A549 (cell line): ENCODE results near the gene CDKN1B. TPM values are rescaled to one million over a fixed set of nuclear protein-coding genes. Genes with fewer than 3 reads are reported as not detected.

ENCODE experiments used
- ATAC-seq, 2 experiments: fragments of 200-7000 bp in 1 of 2; fragments of >200 bp in 1 of 2; cut with Nextera tagmentation in 1 of 2; cut with Tn5 transposase in 1 of 2; 3 replicates each; pipeline versions ENCODE4 v1.8.0 to v1.9.1; 2018 to 2020; ENCODE audit warnings: mild to moderate bottlenecking in 1 of 2, moderate library complexity in 1 of 2
- CTCF ChIA-PET: fragments of 300-600 bp; sonication (Branson Sonifier 250); formaldehyde crosslinking; extraction: SDS; loops from one replicate; lab custom pipeline; 2021; ENCODE audit warnings: antibody characterized with exemption, inconsistent platforms; lab: Yijun Ruan, JAX
- POLR2A ChIA-PET: fragments of 350-600 bp; formaldehyde crosslinking; extraction: SDS; loops from one replicate; lab custom pipeline; 2021; ENCODE audit warnings: antibody characterized with exemption, inconsistent platforms; lab: Yijun Ruan, JAX
- DNase-seq, 2 experiments: peaks; one replicate each; pipeline versions ENCODE4 v3.0.0 to v3.0.0-alpha.2; 2011 to 2016; ENCODE audit warnings: low read depth in 1 of 2, low spot score in 1 of 2
- FAIRE-seq: peaks from 2 replicates; lab custom pipeline; 2011; peaks lifted over from hg19 to GRCh38; lab: Jason Lieb, UNC
- H3K27ac ChIP-seq, 2 experiments: fragments of >200 bp; sonication (Bioruptor Twin); formaldehyde crosslinking; 3 replicates each; pipeline ENCODE4 v1.5.1; 2016 to 2017
- H3K4me1 ChIP-seq: fragments of >200 bp; sonication (Bioruptor Twin); formaldehyde crosslinking; 3 replicates; pipeline ENCODE4 v1.6.1; 2016
- H3K4me2 ChIP-seq: fragments of >200 bp; sonication (Bioruptor Twin); formaldehyde crosslinking; 3 replicates; pipeline ENCODE4 v1.6.1; 2016
- H3K4me3 ChIP-seq: fragments of >200 bp; sonication (Bioruptor Twin); formaldehyde crosslinking; 3 replicates; pipeline ENCODE4 v1.5.1; 2016
- H3K9me3 ChIP-seq: fragments of >200 bp; sonication (Bioruptor Twin); formaldehyde crosslinking; 3 replicates; pipeline ENCODE4 v1.6.1; 2016
- BHLHE40 ChIP-seq: IDR thresholded peaks from 2 replicates; pipeline ENCODE4 v1.6.1; 2012; ENCODE audit warnings: low read depth, low read length, inconsistent platforms
- CBX2 ChIP-seq: fragments of 200-600 bp; sonication (generic); IDR thresholded peaks from 2 replicates; pipeline ENCODE4 v1.6.1; 2016; ENCODE audit warnings: low read depth, mild to moderate bottlenecking, borderline replicate concordance
- CBX8 ChIP-seq: fragments of 200-600 bp; sonication (generic); IDR thresholded peaks from 2 replicates; pipeline ENCODE4 v1.6.1; 2016
- CHD2 ChIP-seq: fragments of 150-350 bp; IDR thresholded peaks from 2 replicates; pipeline ENCODE4 v1.6.1; 2014; ENCODE audit warnings: low read length; ENCODE audit not compliant: partially characterized antibody
- EHMT2 ChIP-seq: fragments of 200-600 bp; sonication (generic); IDR thresholded peaks from 2 replicates; pipeline ENCODE4 v1.6.1; 2016; ENCODE audit warnings: antibody characterized with exemption, low read depth, mild to moderate bottlenecking, moderate library complexity
- ESRRA ChIP-seq: fragments of 150-350 bp; IDR thresholded peaks from 2 replicates; pipeline ENCODE4 v1.6.1; 2014; ENCODE audit warnings: mild to moderate bottlenecking, low read length, borderline replicate concordance
- FOSL2 ChIP-seq, 2 experiments: fragments of 450-650 bp in 1 of 2; fragments of >200 bp in 1 of 2; sonication (Bioruptor Twin) in 1 of 2; formaldehyde crosslinking; IDR thresholded peaks; 2 replicates each; pipeline versions ENCODE4 v1.5.0 to v1.6.1; 2016 to 2020; ENCODE audit warnings: mild to moderate bottlenecking in 1 of 2, moderate library complexity in 1 of 2
- GATA3 ChIP-seq: IDR thresholded peaks from 2 replicates; pipeline ENCODE4 v1.6.1; 2012; ENCODE audit warnings: borderline replicate concordance
- HOXB13 ChIP-seq: fragments of 250-450 bp; sonication (Bioruptor Pico); IDR thresholded peaks from 2 replicates; pipeline ENCODE4 v1.5.0; 2020; ENCODE audit warnings: low read depth, mild to moderate bottlenecking, moderate library complexity
- JUN ChIP-seq, 2 experiments: fragments of >200 bp; sonication (Bioruptor Twin); formaldehyde crosslinking; IDR thresholded peaks; 2 replicates in 1 of 2; 3 replicates in 1 of 2; pipeline ENCODE4 v1.6.1; 2016 to 2017
- KDM1A ChIP-seq: fragments of 200-600 bp; sonication (generic); IDR thresholded peaks from 2 replicates; pipeline ENCODE4 v1.6.1; 2016; ENCODE audit warnings: low read depth, mild to moderate bottlenecking
- NR3C1 ChIP-seq: fragments of >200 bp; sonication (Bioruptor Twin); formaldehyde crosslinking; IDR thresholded peaks from 3 replicates; pipeline ENCODE4 v1.6.1; 2017
- POLR2A ChIP-seq: IDR thresholded peaks from 2 replicates; pipeline ENCODE4 v1.6.1; 2012; ENCODE audit warnings: mild to moderate bottlenecking, low read length
- POLR2AphosphoS2 ChIP-seq: conservative IDR thresholded peaks from 2 replicates; pipeline ENCODE4 v1.6.1; 2012; ENCODE audit warnings: low read length, improper control_type of control experiment, inconsistent platforms
- RARB ChIP-seq: fragments of 250-450 bp; sonication (Bioruptor Pico); IDR thresholded peaks from 2 replicates; pipeline ENCODE4 v1.8.0; 2021; ENCODE audit warnings: mild to moderate bottlenecking, moderate library complexity
- RCOR1 ChIP-seq: fragments of 150-350 bp; IDR thresholded peaks from 2 replicates; pipeline ENCODE4 v1.6.1; 2014; ENCODE audit warnings: antibody characterized with exemption, low read length, low read depth
- SMC3 ChIP-seq: fragments of >200 bp; sonication (Bioruptor Twin); formaldehyde crosslinking; IDR thresholded peaks from 3 replicates; pipeline ENCODE4 v1.6.1; 2018; ENCODE audit warnings: inconsistent platforms
- ZC3H11A ChIP-seq: fragments of 450-650 bp; IDR thresholded peaks from 2 replicates; pipeline ENCODE4 v1.6.1; 2014; ENCODE audit warnings: antibody characterized with exemption, mild to moderate bottlenecking
- ZNF302 ChIP-seq: fragments of 250-450 bp; sonication (Bioruptor Pico); IDR thresholded peaks from 2 replicates; pipeline ENCODE4 v1.9.0; 2021; ENCODE audit warnings: inconsistent platforms, mild to moderate bottlenecking, moderate library complexity
- ZSCAN20 ChIP-seq: fragments of 250-450 bp; sonication (Bioruptor Pico); IDR thresholded peaks from 2 replicates; pipeline ENCODE4 v1.8.0; 2022; ENCODE audit warnings: mild to moderate bottlenecking, moderate library complexity
- WGBS: methylation state at CpG from one replicate; pipeline ENCODE4 v1.1.6; 2017; ENCODE audit errors: missing lambda C conversion rate; 5-methylcytosine and 5-hydroxymethylcytosine counted together
- polyA plus RNA-seq, 4 experiments: library from polyadenylated mRNA; depleted of rRNA in 3 of 4; stranded (reverse); fragments of >200 nt; fragmentation: RNase III in 1 of 4; extraction: RNeasy Plus Mini Kit Qiagen cat#74134 plus additional on column Dnase treatment in 1 of 4; gene quantifications; 2 replicates in 3 of 4; 3 replicates in 1 of 4; pipeline ENCODE4 v1.2.3, GENCODE V29; 2011 to 2017
- TF ChIP-seq, protein P1 (sequence below): fragments of >200 bp; sonication (Bioruptor Twin); formaldehyde crosslinking; IDR thresholded peaks from 2 replicates; pipeline ENCODE4 v1.6.1; 2016
- TF ChIP-seq, protein P2 (sequence below): fragments of >200 bp; sonication (Bioruptor Twin); formaldehyde crosslinking; IDR thresholded peaks from 3 replicates; pipeline ENCODE4 v1.5.1; 2016
- TF ChIP-seq, protein P3 (sequence below): fragments of >200 bp; sonication (Bioruptor Twin); formaldehyde crosslinking; IDR thresholded peaks from 3 replicates; pipeline ENCODE4 v1.6.1; 2016

The CDKN1B gene
- polyA plus RNA-seq, 2 of the 4 experiments (the other 2 are of a cell fraction), result 20.3 to 26.8 TPM

DNA sequence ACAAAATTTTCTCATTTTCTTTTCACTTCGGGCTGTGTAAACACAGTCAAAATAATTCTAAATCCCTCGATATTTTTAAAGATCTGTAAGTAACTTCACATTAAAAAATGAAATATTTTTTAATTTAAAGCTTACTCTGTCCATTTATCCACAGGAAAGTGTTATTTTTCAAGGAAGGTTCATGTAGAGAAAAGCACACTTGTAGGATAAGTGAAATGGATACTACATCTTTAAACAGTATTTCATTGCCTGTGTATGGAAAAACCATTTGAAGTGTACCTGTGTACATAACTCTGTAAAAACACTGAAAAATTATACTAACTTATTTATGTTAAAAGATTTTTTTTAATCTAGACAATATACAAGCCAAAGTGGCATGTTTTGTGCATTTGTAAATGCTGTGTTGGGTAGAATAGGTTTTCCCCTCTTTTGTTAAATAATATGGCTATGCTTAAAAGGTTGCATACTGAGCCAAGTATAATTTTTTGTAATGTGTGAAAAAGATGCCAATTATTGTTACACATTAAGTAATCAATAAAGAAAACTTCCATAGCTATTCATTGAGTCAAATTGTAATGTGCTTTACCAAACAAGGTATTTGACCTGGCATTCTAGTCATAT, 4.8 kb downstream of the CDKN1B start:
- Histone ChIP-seq H3K27ac (peak overlapping the region; percentile 84 to 96), H3K9me3 (no peaks in the 10 kb centered on the region), H3K4me1 (peaks cover 35% of the 10 kb centered on the region), H3K4me3 (peak overlapping the region; percentile 87), H3K4me2 (peak overlapping the region; percentile 99)
- TF ChIP-seq CHD2, result no peak
- TF ChIP-seq ZSCAN20 (CRISPR knock-in tag), result no peak
- TF ChIP-seq CBX8, result no peak
- TF ChIP-seq KDM1A, result no peak
- TF ChIP-seq FOSL2 (IDR thresholded peaks at IDR 0.05), result no peak
- TF ChIP-seq FOSL2 (CRISPR knock-in tag; IDR thresholded peaks at IDR 0.05), result no peak
- no peak for TF ChIP-seq JUN (IDR thresholded peaks at IDR 0.05)
- no peak for TF ChIP-seq POLR2A
- WGBS, result 4% methylated on average over 2 of the region's 2 CpGs
- DNase-seq (peak in 1 of 2 experiments; percentile 10), ATAC-seq (no peak), FAIRE-seq (peak; percentile 70)
- POLR2A ChIA-PET, result interaction anchor here (1.1 kb wide), 1 partner anchor 15 kb away, joined by 3 read pairs; no protein-coding TSS in a partner anchor
- CTCF ChIA-PET, result interaction anchor here (0.9 to 2.2 kb wide), 3 partner anchors 9 to 66 kb away, joined by 3 to 9 read pairs (median 6); no protein-coding TSS in a partner anchor

DNA sequence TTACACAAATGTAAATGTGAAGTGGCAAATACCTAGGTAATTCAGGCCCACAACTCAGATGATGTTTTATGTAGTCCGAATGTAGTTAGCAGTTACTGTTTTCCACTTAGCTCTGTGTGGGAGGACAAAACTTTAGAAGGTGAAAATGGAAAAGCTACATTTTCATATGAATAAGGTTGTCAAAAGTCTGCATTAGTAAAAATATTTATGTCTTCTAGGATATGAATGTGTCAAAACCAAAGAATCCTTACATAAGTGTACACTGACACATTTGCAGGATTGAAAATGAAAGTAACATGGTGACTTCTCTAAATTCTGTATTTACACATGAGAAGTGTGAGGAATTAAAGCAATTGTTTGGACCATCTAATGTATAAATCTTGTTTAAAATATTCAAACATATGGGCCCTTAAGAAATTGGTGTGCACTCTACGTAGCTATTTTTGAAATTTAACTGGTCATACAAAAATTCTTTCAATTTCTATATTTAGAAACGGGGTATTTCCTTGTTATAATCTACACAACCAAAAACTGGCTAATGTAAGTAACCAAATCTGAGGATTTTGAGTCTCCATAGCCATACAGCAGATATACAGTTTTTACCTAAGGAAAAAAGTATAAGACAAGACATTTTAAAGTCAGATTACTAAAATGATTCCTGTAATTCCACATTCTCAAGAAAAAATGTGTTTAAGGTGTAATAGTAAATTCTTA, 5.4 kb downstream of the CDKN1B start:
- ATAC-seq, result no peak
- CTCF ChIA-PET, result interaction anchor here (0.5 to 2.2 kb wide), 5 partner anchors 10 to 66 kb away, joined by 3 to 9 read pairs (median 3); no protein-coding TSS in a partner anchor
- peak; percentile 67 for FAIRE-seq
- peak; percentile 17 to 58 for DNase-seq
- WGBS, result 1% methylated on average over 3 of the region's 3 CpGs
- H3K4me3 ChIP-seq, result peak overlapping the region; percentile 87
- peak overlapping the region; percentile 99 for H3K4me2 ChIP-seq
- peaks cover 39% of the 10 kb centered on the region for H3K4me1 ChIP-seq
- H3K9me3 ChIP-seq, result no peaks in the 10 kb centered on the region
- POLR2A ChIA-PET, result interaction anchor here (0.6 to 1.1 kb wide), 2 partner anchors 13 to 15 kb away, joined by 3 to 4 read pairs; no protein-coding TSS in a partner anchor
- TF ChIP-seq HOXB13 (no peak), CBX8 (no peak), RCOR1 (no peak), JUN (IDR thresholded peaks at IDR 0.05) (no peak), ESRRA (no peak), CBX2 (no peak), ZC3H11A (no peak), EHMT2 (no peak)
- TF ChIP-seq, protein P1, sequence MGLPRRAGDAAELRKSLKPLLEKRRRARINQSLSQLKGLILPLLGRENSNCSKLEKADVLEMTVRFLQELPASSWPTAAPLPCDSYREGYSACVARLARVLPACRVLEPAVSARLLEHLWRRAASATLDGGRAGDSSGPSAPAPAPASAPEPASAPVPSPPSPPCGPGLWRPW, result no peak
- peak overlapping the region; percentile 75 to 96 for H3K27ac ChIP-seq

DNA sequence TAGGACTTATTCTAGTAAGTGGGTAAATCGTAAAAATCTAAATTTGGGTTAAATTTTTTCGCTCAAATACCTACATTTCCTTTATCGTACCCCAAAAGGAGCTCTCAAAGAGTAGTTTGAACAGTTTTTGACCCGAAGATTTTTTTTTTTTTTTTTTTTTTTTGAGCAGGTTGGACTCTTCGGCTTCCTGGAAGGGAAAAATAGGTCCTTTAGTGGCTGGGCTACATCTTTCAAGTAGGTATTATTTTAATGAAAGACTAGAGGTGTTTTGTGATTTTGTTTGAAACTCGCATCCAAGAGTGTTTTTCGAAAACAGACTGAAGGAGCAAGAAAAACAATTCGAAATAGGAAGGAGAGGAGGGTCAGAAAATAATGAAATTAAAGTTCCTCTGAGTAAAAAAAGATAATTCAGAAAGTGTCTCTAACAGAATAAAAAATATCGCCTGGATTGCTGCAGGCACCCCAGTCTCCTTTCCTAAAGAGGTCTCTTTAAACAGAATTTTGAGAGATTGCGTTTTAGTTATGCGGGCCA, 6.0 kb downstream of the CDKN1B start:
- H3K4me1 ChIP-seq, result peaks cover 39% of the 10 kb centered on the region
- ChIA-PET POLR2A (interaction anchor here (0.6 kb wide), 1 partner anchor 12 kb away, joined by 4 read pairs; no protein-coding TSS in a partner anchor), CTCF (interaction anchor here (0.5 to 2.2 kb wide), 4 partner anchors 14 to 89 kb away, joined by 3 to 9 read pairs (median 3); no protein-coding TSS in a partner anchor)
- ATAC-seq, result no peak
- H3K9me3 ChIP-seq, result no peaks in the 10 kb centered on the region
- DNase-seq, result peak in 1 of 2 experiments; percentile 32
- peak overlapping the region; percentile 96 to 99 for H3K27ac ChIP-seq
- TF ChIP-seq ESRRA (no peak), RARB (CRISPR knock-in tag) (no peak), GATA3 (no peak), FOSL2 (IDR thresholded peaks at IDR 0.05) (no peak), FOSL2 (CRISPR knock-in tag; IDR thresholded peaks at IDR 0.05) (no peak), POLR2AphosphoS2 (no peak), RCOR1 (no peak), EHMT2 (no peak), ZSCAN20 (CRISPR knock-in tag) (no peak), JUN (IDR thresholded peaks at IDR 0.05) (no peak), NR3C1 (no peak), SMC3 (no peak), ZNF302 (no peak), KDM1A (no peak), ZC3H11A (no peak), BHLHE40 (no peak)
- TF ChIP-seq, protein P2, sequence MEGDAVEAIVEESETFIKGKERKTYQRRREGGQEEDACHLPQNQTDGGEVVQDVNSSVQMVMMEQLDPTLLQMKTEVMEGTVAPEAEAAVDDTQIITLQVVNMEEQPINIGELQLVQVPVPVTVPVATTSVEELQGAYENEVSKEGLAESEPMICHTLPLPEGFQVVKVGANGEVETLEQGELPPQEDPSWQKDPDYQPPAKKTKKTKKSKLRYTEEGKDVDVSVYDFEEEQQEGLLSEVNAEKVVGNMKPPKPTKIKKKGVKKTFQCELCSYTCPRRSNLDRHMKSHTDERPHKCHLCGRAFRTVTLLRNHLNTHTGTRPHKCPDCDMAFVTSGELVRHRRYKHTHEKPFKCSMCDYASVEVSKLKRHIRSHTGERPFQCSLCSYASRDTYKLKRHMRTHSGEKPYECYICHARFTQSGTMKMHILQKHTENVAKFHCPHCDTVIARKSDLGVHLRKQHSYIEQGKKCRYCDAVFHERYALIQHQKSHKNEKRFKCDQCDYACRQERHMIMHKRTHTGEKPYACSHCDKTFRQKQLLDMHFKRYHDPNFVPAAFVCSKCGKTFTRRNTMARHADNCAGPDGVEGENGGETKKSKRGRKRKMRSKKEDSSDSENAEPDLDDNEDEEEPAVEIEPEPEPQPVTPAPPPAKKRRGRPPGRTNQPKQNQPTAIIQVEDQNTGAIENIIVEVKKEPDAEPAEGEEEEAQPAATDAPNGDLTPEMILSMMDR, result no peak
- TF ChIP-seq, protein P1, result no peak
- TF ChIP-seq, protein P3, sequence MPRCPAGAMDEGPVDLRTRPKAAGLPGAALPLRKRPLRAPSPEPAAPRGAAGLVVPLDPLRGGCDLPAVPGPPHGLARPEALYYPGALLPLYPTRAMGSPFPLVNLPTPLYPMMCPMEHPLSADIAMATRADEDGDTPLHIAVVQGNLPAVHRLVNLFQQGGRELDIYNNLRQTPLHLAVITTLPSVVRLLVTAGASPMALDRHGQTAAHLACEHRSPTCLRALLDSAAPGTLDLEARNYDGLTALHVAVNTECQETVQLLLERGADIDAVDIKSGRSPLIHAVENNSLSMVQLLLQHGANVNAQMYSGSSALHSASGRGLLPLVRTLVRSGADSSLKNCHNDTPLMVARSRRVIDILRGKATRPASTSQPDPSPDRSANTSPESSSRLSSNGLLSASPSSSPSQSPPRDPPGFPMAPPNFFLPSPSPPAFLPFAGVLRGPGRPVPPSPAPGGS, result no peak
- no peak for FAIRE-seq
- peak overlapping the region; percentile 99 for H3K4me2 ChIP-seq
- H3K4me3 ChIP-seq, result peak overlapping the region; percentile 87
- WGBS, result 2% methylated on average over 11 of the region's 11 CpGs
